GM19455 (cell line): Measurements from ENCODE around the gene HOXB4.

ENCODE experiments used
- ATAC-seq: cut with Tn5 transposase; IDR thresholded peaks from one replicate; pipeline ENCODE4 v1.9.1; 2021; ENCODE audit not compliant: unreplicated experiment

Gene HOXB4

GRCh38 chr17:48590607-48591161 is 12.5 kb upstream of the HOXB4 start:
- ATAC-seq: no peak

GRCh38 chr17:48589831-48590606 is 11.9 kb upstream of the HOXB4 start, which contains the start of gene HOXB3:
HOXB3 (minus strand) TSS chr17:48590241; CDS start chr17:48552474, 37,767 bp downstream.
- no peak for ATAC-seq

- no peak for ATAC-seq
Measured at GRCh38 chr17:48589060-48589830, 11.1 kb upstream of the HOXB4 start.

GRCh38 chr17:48588528-48588927 is 10.4 kb upstream of the HOXB4 start:
- no peak for ATAC-seq

- no peak for ATAC-seq
Measured at GRCh38 chr17:48588074-48588415, 9.9 kb upstream of the HOXB4 start.

- no peak for ATAC-seq
Measured at GRCh38 chr17:48587276-48588073, 9.3 kb upstream of the HOXB4 start.

GRCh38 chr17:48586355-48587258 is 8.5 kb upstream of the HOXB4 start:
- ATAC-seq: no peak

GRCh38 chr17:48584223-48584741 is 6.1 kb upstream of the HOXB4 start:
- no peak for ATAC-seq

- no peak for ATAC-seq
Measured at GRCh38 chr17:48583708-48584222, 5.6 kb upstream of the HOXB4 start.

- no peak for ATAC-seq
Measured at GRCh38 chr17:48582750-48583069, 4.6 kb upstream of the HOXB4 start.

- ATAC-seq: no peak
Measured at GRCh38 chr17:48579760-48580554, 1.8 kb upstream of the HOXB4 start.

- ATAC-seq: no peak
Measured at GRCh38 chr17:48579471-48579759, 1.3 kb upstream of the HOXB4 start.

GRCh38 chr17:48578616-48579470 is 693 bp upstream of the HOXB4 start:
- peak; percentile 13 for ATAC-seq

- no peak for ATAC-seq
Measured at GRCh38 chr17:48577330-48577945, 712 bp downstream of the HOXB4 start.

- no peak for ATAC-seq
Measured at GRCh38 chr17:48576479-48577309, 1.5 kb downstream of the HOXB4 start.

GRCh38 chr17:48575673-48576478 is 2.3 kb downstream of the HOXB4 start:
- no peak for ATAC-seq
